ENCODE results near the gene UBN2. TPM values are rescaled to one million over a fixed set of nuclear protein-coding genes. Genes with fewer than 3 reads are reported as not detected.
"Not testable (repeated sequence)": the region's sequence is repeated elsewhere in the genome, so short reads cannot be mapped to it uniquely, and the experiment has no call there.

UBN2 gene
- total RNA-seq, 2 donors from 2014 or later = 15.4 to 17.8 TPM

GRCh38 chr7:139224219-139224618, 6.8 kb upstream of the UBN2 start:
- Mint-ChIP-seq H3K4me1 (peaks cover 2% of the 10 kb centered on the region), H3K27ac (no peak overlapping the region), H3K27me3 (peaks cover 22% of the 10 kb centered on the region), H3K36me3 (ENCODE audit: low read depth) (no peaks in the 10 kb centered on the region), H3K4me3 (no peak overlapping the region)
- no peaks in the 10 kb centered on the region for H3K9me3 ChIP-seq (ENCODE audit: control insufficient read depth, low read length, poor library complexity, severe bottlenecking)
- ATAC-seq = no peak
- DNase-seq = no peak

DNA sequence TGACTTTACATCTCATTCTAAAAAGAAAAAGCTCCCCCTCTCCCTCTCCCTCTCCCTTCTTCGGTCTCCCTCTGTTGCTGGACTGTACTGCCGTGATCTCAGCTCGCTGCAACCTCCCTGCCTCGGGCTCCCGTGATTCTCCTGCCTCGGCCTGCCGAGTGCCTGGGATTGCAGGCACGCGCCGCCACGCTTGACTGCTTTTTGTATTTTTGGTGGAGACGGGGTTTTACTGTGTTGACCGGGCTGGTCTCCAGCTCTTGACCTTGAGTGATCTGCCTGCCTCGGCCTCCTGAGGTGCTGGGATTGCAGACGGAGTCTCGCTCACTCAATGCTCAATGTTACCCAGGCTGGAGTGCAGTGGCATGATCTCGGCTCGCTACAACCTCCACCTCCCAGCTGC, 6.2 kb upstream of the UBN2 start:
- H3K4me3 Mint-ChIP-seq; H3K9me3 ChIP-seq (ENCODE audit: control insufficient read depth, low read length, poor library complexity, severe bottlenecking); ATAC-seq; H3K36me3 Mint-ChIP-seq (ENCODE audit: low read depth); DNase-seq; H3K4me1 Mint-ChIP-seq; H3K27ac Mint-ChIP-seq: not testable (repeated sequence)
- H3K27me3 Mint-ChIP-seq = peaks cover 21% of the 10 kb centered on the region

DNA sequence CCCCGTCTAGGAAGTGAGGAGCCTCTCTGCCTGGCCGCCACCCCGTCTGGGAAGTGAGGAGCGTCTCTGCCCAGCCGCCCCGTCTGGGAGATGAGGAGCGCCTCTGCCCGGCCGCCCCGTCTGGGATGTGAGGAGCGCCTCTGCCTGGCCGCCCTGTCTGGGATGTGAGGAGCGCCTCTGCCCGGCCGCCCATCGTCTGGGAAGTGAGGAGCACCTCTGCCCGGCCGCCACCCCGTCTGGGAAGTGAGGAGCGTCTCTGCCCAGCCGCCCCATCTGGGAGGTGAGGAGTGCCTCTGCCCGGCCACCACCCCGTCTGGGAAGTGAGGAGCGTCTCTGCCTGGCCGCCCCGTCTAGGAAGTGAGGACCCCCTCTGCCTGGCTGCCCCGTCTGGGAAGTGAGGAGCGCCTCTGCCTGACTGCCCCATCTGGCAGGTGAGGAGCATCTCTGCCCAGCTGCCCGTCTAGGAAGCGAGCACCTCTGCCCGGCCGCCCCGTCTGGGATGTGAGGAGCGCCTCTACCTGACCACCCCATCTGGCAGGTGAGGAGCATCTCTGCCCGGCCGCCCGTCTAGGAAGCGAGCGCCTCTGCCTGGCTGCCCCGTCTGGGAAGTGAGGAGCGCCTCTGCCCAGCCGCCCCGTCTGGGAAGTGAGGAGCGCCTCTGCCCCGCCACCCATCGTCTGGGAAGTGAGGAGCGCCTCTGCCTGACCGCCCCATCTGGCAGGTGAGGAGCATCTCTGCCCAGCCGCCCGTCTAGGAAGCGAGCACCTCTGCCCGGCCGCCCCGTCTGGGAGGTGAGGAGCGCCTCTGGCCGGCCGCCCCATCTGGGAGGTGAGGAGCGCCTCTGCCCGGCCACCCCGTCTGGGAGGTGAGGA, 5.5 kb upstream of the UBN2 start:
- H3K27me3 Mint-ChIP-seq = peaks cover 22% of the 10 kb centered on the region
- not testable (repeated sequence) for H3K4me1 Mint-ChIP-seq; H3K36me3 Mint-ChIP-seq (ENCODE audit: low read depth); H3K4me3 Mint-ChIP-seq; H3K27ac Mint-ChIP-seq; DNase-seq; H3K9me3 ChIP-seq (ENCODE audit: control insufficient read depth, low read length, poor library complexity, severe bottlenecking); ATAC-seq

DNA sequence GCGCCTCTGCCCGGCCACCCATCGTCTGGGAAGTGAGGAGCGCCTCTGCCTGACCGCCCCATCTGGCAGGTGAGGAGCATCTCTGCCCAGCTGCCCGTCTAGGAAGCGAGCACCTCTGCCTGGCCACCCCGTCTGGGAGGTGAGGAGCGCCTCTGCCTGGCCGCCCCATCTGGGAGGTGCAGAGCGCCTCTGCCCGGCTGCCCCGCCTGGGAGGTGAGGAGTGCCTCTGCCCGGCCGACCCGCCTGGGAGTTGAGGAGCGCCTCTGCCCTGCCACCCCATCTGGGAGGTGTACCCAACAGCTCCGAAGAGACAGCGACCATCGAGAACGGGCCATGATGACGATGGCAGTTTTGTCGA, 4.9 kb upstream of the UBN2 start:
- not testable (repeated sequence) for H3K4me3 Mint-ChIP-seq; DNase-seq; H3K9me3 ChIP-seq (ENCODE audit: control insufficient read depth, low read length, poor library complexity, severe bottlenecking); ATAC-seq; H3K36me3 Mint-ChIP-seq (ENCODE audit: low read depth); H3K27ac Mint-ChIP-seq
- Mint-ChIP-seq H3K4me1 (peaks cover 13% of the 10 kb centered on the region), H3K27me3 (peaks cover 22% of the 10 kb centered on the region)

DNA sequence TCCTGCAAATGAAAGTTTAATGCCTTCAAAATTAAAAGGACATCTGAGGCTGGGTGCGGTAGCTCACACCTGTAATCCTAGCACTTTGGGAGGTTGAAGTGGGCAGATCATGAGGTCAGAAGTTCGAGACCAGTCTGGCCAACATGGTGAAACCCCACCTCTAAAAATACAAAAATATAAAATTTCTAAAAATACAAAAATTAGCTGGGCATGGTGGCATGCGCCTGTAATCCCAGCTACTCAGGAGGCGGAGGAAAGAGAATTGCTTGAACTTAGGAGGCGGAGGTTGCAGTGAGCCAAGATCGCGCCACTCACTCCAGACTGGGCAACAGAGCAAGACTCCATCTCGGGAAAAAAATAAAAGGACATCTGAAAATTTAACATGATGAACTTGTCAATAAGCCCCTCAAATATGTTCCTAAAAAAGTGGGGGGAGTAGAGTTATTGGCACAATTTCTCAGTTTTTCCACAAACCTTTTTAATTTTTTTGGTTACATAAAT, 4.0 kb upstream of the UBN2 start:
- H3K4me3 Mint-ChIP-seq; ATAC-seq; H3K27ac Mint-ChIP-seq; DNase-seq; H3K9me3 ChIP-seq (ENCODE audit: control insufficient read depth, low read length, poor library complexity, severe bottlenecking); H3K36me3 Mint-ChIP-seq (ENCODE audit: low read depth): not testable (repeated sequence)
- Mint-ChIP-seq H3K4me1 (peaks cover 14% of the 10 kb centered on the region), H3K27me3 (peaks cover 22% of the 10 kb centered on the region)

DNA sequence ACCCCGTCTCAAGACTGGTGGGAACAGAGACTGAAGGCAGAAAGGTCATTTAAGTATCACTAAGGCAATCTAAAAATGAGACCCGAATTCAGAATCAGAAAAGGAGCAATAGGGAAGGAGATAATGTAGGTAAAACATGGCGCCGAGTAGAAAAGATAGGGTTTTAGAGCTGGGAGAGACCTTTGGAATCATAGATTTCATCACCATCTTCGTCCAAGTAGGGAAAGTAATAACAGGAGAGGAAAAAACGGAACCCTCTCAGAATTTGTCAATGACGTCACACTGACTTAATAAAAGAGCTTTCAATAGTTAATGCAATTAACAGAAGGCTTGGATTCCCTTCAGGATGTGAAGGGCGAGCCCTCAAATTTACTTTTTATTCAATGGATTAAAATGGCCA, 1.0 kb upstream of the UBN2 start:
- H3K9me3 ChIP-seq (ENCODE audit: control insufficient read depth, low read length, poor library complexity, severe bottlenecking) = no peaks in the 10 kb centered on the region
- Mint-ChIP-seq H3K4me3 (peak overlapping the region; percentile 100), H3K27me3 (peaks cover 10% of the 10 kb centered on the region), H3K36me3 (ENCODE audit: low read depth) (peaks cover 4% of the 10 kb centered on the region), H3K4me1 (peaks cover 19% of the 10 kb centered on the region), H3K27ac (peak overlapping the region; percentile 98)
- DNase-seq (no peak), ATAC-seq (no peak)

GRCh38 chr7:139230484-139230773, 608 bp upstream of the UBN2 start:
- DNase-seq (no peak), ATAC-seq (no peak)
- Mint-ChIP-seq H3K4me3 (peak overlapping the region; percentile 100), H3K27me3 (peaks cover 10% of the 10 kb centered on the region), H3K27ac (peak overlapping the region; percentile 98), H3K4me1 (peaks cover 19% of the 10 kb centered on the region), H3K36me3 (ENCODE audit: low read depth) (peaks cover 4% of the 10 kb centered on the region)
- H3K9me3 ChIP-seq (ENCODE audit: control insufficient read depth, low read length, poor library complexity, severe bottlenecking) = no peaks in the 10 kb centered on the region

DNA sequence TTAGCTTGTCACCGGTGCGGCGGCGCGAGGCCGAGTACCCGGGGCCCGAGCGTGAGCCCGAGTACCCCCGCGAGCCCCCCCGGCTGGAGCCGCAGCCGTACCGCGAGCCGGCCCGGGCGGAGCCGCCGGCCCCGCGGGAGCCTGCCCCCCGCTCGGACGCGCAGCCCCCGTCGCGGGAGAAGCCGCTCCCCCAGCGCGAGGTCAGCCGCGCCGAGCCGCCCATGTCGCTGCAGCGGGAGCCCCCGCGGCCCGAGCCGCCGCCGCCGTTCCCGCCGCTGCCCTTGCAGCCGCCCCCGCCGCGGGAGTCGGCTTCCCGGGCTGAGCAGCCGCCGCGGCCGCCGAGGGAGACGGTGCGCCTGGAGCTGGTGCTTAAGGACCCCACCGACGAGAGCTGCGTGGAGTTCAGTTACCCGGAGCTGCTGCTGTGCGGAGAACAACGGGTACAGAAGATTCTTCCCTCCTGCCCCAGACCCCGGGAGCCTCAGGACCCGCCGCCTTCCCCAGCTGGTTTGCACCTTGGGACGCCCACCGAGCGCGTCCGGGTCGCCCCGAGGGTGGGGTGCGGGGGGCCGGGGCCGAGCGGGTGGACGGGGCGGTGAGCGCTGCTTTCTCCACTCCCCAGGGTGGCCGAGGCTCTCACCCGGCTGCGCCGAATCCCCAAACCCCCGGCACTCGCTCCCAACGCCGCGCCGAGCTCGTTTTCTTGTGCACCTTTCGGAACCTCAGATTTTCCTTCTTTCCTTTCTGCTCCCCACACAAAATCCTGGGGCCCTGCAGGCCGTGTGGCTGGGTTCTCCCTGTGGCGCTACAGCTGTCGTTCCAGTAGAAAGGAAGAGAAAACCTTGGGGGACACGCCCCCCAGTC, 708 bp downstream of the UBN2 start:
- Mint-ChIP-seq H3K4me1 (peaks cover 22% of the 10 kb centered on the region), H3K27me3 (peaks cover 10% of the 10 kb centered on the region), H3K4me3 (peak overlapping the region; percentile 100), H3K36me3 (ENCODE audit: low read depth) (peaks cover 4% of the 10 kb centered on the region), H3K27ac (peak overlapping the region; percentile 98)
- no peaks in the 10 kb centered on the region for H3K9me3 ChIP-seq (ENCODE audit: control insufficient read depth, low read length, poor library complexity, severe bottlenecking)
- ATAC-seq (peak; percentile 39), DNase-seq (peak in 2 of 3 donors; percentile 15 to 18)

DNA sequence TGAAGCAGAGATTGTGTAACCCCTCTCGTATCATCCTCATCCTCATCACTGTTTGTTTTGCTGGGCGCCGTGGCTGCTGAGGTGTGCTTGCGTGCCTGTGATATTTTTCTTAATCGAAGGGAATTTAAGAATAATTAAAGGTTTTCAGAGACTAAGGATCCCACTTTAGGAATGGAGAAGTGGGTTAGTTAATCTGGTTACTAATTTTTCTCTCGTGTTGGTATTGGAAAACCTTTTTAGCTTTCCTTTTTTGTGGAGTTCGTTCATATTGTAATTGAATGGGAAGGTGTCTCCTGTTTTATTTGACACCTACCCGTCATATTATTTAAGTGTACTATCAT, 1.3 kb downstream of the UBN2 start:
- H3K27me3 Mint-ChIP-seq = peaks cover 10% of the 10 kb centered on the region
- no peak for DNase-seq
- H3K36me3 Mint-ChIP-seq (ENCODE audit: low read depth) = peaks cover 4% of the 10 kb centered on the region
- peak overlapping the region; percentile 94 for H3K4me3 Mint-ChIP-seq
- peak overlapping the region; percentile 88 for H3K27ac Mint-ChIP-seq
- peaks cover 22% of the 10 kb centered on the region for H3K4me1 Mint-ChIP-seq
- no peak for ATAC-seq
- H3K9me3 ChIP-seq (ENCODE audit: control insufficient read depth, low read length, poor library complexity, severe bottlenecking) = no peaks in the 10 kb centered on the region

GRCh38 chr7:139232904-139233303, 1.9 kb downstream of the UBN2 start:
- no peak for DNase-seq
- Mint-ChIP-seq H3K27ac (peak overlapping the region; percentile 88), H3K4me1 (peaks cover 22% of the 10 kb centered on the region)

GRCh38 chr7:139241258-139241657, 10.2 kb downstream of the UBN2 start:
- Mint-ChIP-seq H3K27me3 (no peaks in the 10 kb centered on the region), H3K4me1 (peaks cover 8% of the 10 kb centered on the region), H3K4me3 (no peak overlapping the region), H3K36me3 (ENCODE audit: low read depth) (peaks cover 12% of the 10 kb centered on the region), H3K27ac (no peak overlapping the region)
- no peaks in the 10 kb centered on the region for H3K9me3 ChIP-seq (ENCODE audit: control insufficient read depth, low read length, poor library complexity, severe bottlenecking)
- DNase-seq (no peak), ATAC-seq (no peak)

More at GRCh38 chr7:139232904-139233303, 1.9 kb downstream of the UBN2 start:
- H3K9me3 ChIP-seq (ENCODE audit: control insufficient read depth, low read length, poor library complexity, severe bottlenecking) = no peaks in the 10 kb centered on the region
- peaks cover 4% of the 10 kb centered on the region for H3K36me3 Mint-ChIP-seq (ENCODE audit: low read depth)
- no peak for ATAC-seq
- H3K27me3 Mint-ChIP-seq = peaks cover 4% of the 10 kb centered on the region
- peak overlapping the region; percentile 94 for H3K4me3 Mint-ChIP-seq

- peaks cover 12% of the 10 kb centered on the region for H3K36me3 Mint-ChIP-seq (ENCODE audit: low read depth)
- no peak overlapping the region for H3K4me3 Mint-ChIP-seq
Measured at GRCh38 chr7:139242741-139243281, 11.8 kb downstream of the UBN2 start.

DNA sequence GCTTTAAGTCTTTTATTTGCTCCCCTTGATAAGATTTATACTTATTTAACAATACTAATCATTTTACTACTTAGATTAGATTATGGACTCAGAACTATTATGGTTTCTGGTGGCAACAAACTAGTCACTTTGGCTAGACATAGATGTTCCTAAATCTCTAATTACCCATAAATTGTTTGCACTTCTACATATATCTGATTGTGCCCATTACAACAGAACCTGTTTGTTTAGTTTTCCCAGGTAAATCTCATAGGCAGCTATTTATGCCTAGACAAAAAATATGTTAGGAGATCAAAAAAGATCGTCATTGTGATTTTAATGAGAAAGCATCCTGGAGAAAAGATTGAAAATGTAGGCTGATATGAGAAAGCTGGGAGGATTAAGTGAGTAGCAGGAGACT, 14.4 kb downstream of the UBN2 start:
- H3K9me3 ChIP-seq (ENCODE audit: control insufficient read depth, low read length, poor library complexity, severe bottlenecking) = no peaks in the 10 kb centered on the region
- H3K4me1 Mint-ChIP-seq = peaks cover 18% of the 10 kb centered on the region
- ATAC-seq = no peak
- peaks cover 14% of the 10 kb centered on the region for H3K36me3 Mint-ChIP-seq (ENCODE audit: low read depth)
- H3K4me3 Mint-ChIP-seq = no peak overlapping the region
- H3K27me3 Mint-ChIP-seq = no peaks in the 10 kb centered on the region
- no peak overlapping the region for H3K27ac Mint-ChIP-seq
- no peak for DNase-seq

More at GRCh38 chr7:139242741-139243281, 11.8 kb downstream of the UBN2 start:
- DNase-seq = no peak
- ATAC-seq = no peak
- Mint-ChIP-seq H3K27me3 (no peaks in the 10 kb centered on the region), H3K27ac (no peak overlapping the region), H3K4me1 (peaks cover 16% of the 10 kb centered on the region)
- H3K9me3 ChIP-seq (ENCODE audit: control insufficient read depth, low read length, poor library complexity, severe bottlenecking) = no peaks in the 10 kb centered on the region

Data from T-helper 17 cell (primary cell).